Central memory CD8-positive, alpha-beta T cell (primary cell): ENCODE results near the gene SEMA3B.
A peak's percentile ranks its signal among the peaks of the same experiment; 100 is the strongest.
"Not testable (repeated sequence)": the region's sequence is repeated elsewhere in the genome, so short reads cannot be mapped to it uniquely, and the experiment has no call there.

Experiments
- ATAC-seq: fragments of 150-1000 bp; cut with Tn5 transposase; replicated peaks from 2 replicates; pipeline ENCODE4 v1.10.0; 2022; ENCODE audit warnings: mild to moderate bottlenecking, moderate FRiP score, moderate number of reproducible peaks; ENCODE audit not compliant: poor library complexity, severe bottlenecking; ENCODE audit errors: extremely low read depth
- DNase-seq, 2 donors: peaks; one replicate each; pipeline ENCODE4 v3.0.0; 2021; ENCODE audit warnings: low spot score in 2 of 2
- H3K27ac Mint-ChIP-seq: one replicate; pipeline ENCODE4 v1.8.0; 2022; ENCODE audit warnings: low read depth, mild to moderate bottlenecking, moderate library complexity, mixed read lengths
- H3K27me3 Mint-ChIP-seq: one replicate; pipeline ENCODE4 v1.8.0; 2022; ENCODE audit warnings: mixed read lengths
- H3K36me3 Mint-ChIP-seq: one replicate; pipeline ENCODE4 v1.8.0; 2022; ENCODE audit warnings: mild to moderate bottlenecking, moderate library complexity, mixed read lengths; ENCODE audit not compliant: insufficient read depth
- H3K4me1 Mint-ChIP-seq: one replicate; pipeline ENCODE4 v1.8.0; 2022; ENCODE audit warnings: mixed read lengths
- H3K4me3 Mint-ChIP-seq: one replicate; pipeline ENCODE4 v1.8.0; 2022; ENCODE audit warnings: mild to moderate bottlenecking, moderate library complexity, mixed read lengths
- H3K9me3 Mint-ChIP-seq: one replicate; pipeline ENCODE4 v1.8.0; 2022; ENCODE audit warnings: mixed read lengths

Gene SEMA3B

DNA sequence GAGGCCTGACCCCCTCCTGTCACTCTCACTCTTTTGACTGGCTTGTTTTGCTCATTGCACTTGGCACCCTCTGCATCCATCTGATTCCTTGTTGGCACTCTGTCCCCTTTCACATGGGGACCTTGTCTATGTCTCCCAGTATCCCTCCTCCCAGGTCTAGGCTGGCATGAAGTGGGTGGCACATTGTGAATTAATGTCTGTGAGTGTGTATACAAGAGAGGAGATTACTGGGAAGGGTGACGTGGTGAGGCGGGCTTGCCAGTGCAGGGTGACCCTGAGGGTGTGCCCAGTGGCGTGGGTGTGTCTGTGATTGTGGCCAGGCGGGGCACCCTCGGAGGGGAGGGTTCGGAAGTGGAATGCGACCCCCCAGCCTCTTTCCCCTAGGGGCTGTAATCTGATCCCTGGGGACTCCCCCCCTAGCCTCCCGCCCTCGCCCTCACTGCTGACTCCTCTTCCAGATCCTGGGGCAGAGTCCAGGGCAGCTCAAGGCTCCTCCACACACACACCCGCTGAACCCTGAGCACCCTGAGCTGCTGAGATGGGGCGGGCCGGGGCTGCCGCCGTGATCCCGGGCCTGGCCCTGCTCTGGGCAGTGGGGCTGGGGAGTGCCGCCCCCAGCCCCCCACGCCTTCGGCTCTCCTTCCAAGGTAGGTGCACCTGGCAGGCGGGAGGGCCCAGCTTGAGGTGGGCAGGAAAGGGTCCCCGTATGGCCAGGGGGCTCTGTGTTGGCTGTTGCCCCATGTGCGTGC is at the start of gene SEMA3B:
Gene SEMA3B (plus strand): TSS at position 445 of the 749 bp plus-strand sequence. CDS start 94 bp downstream, at position 539.
- ATAC-seq (no peak), DNase-seq (no peak)
- peaks cover 9% of the 10 kb centered on the region for H3K36me3 Mint-ChIP-seq
- H3K27ac Mint-ChIP-seq: no peak within 1 kb of the TSS
- H3K27me3 Mint-ChIP-seq: peaks cover 10% of the 10 kb centered on the region
- H3K4me1 Mint-ChIP-seq: peaks cover 6% of the 10 kb centered on the region
- H3K9me3 Mint-ChIP-seq: no peaks in the 10 kb centered on the region
- no peak within 1 kb of the TSS for H3K4me3 Mint-ChIP-seq

DNA sequence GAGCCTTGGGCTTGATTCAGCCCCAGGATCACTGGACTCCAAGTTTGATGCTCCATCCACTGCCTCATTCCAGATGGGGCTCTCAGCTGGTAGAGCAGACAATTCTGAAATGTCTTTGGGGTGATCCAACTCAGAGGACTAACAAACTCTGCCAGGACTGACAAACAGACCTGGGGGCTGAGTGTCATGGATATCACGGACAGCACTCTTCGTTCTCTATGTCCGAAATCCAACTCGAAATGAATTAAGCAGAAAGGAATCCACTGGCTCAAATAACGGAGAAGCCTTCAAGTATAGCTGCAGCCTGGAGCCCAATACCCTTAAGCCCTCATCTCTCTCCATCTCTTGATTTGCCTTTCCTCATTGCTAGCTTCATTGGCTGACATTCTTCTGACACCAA is 49.7 kb upstream of the SEMA3B start:
- no peak overlapping the region for H3K27ac Mint-ChIP-seq
- H3K4me3 Mint-ChIP-seq: no peak overlapping the region
- no peak for DNase-seq
- H3K4me1 Mint-ChIP-seq: no peaks in the 10 kb centered on the region
- H3K36me3 Mint-ChIP-seq: peaks cover 1% of the 10 kb centered on the region
- H3K27me3 Mint-ChIP-seq: peaks cover 9% of the 10 kb centered on the region
- no peaks in the 10 kb centered on the region for H3K9me3 Mint-ChIP-seq
- ATAC-seq: no peak

DNA sequence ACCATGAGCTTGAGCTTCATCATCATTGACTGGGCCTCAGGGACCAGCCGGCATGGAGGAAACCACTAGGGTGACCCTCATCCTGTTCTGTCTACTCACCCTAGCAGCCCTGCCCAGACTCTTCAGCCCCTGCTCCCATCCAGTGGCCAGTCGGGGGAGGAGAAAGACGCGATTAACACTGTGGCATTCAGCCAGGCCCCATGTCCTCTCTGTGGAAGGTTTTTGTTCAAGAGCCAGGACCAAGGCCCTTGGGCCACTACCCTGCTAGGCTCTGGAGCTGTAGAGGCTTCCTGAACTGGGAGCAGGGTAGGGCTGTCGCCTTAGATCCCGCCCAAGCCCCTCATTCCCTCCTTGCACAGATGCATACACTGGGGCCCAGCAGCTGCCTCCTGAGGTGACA is 48.8 kb upstream of the SEMA3B start:
- Mint-ChIP-seq H3K36me3 (peaks cover 1% of the 10 kb centered on the region), H3K4me3 (no peak overlapping the region), H3K9me3 (no peaks in the 10 kb centered on the region), H3K27ac (no peak overlapping the region), H3K4me1 (no peaks in the 10 kb centered on the region), H3K27me3 (peaks cover 6% of the 10 kb centered on the region)
- DNase-seq (no peak), ATAC-seq (no peak)

DNA sequence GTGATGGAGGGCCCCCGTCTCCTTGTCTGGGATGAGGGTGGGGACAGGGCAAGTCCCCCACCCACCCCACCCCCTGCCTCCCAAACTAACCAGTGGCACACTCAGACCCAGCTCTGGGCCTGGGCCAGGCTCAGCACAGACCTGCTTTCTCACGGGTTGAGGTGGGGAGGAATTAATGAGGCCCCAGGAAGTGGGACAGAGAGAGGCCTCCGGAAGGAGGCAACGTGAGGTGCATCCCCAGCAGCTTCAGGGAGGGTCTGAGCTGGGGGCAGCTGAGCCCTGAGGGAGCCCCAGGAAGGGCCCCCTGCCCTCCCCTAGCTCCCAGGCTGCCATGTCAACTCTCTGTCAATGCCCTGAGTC is 47.9 kb upstream of the SEMA3B start:
- no peak for ATAC-seq
- Mint-ChIP-seq H3K9me3 (no peaks in the 10 kb centered on the region), H3K4me1 (peaks cover 3% of the 10 kb centered on the region), H3K36me3 (peaks cover 2% of the 10 kb centered on the region), H3K4me3 (no peak overlapping the region), H3K27me3 (no peaks in the 10 kb centered on the region), H3K27ac (no peak overlapping the region)
- no peak for DNase-seq

DNA sequence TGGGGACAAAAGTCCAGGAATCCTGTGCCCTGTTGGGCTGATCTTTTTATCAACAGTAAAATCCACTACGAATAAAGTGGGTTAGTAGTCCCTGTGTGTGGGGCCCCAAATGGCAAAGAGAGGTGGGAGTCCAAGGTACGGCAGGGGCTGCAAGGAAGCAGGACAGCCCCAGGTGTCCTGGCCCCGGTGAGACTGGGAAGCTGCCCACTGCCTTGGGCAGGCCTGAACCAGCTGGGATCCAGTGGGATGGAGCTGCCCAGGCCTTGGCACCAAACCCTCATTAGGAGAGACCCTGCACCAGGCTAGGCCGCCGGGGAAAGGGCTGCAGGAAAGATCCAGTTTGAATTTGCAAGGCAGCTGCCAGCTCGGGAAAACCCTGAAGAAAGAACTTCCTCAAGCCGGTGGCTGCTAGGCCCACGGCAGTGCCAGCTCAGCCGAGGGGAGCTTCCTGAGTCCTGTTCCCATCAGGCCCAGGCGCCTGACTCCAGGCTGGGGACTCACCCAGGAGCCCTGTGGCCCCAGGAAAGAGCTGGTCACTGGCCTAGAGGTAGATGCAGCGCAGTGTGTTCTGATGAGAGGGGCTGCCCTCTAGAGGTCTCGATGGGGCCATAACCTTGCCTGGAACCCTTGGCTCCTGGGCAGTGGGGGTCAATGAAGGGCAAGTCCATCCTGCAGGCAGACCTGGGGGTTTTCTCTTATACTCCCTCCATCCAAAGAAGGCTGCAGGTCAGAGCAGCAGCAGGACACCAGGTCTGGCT is 47.4 kb upstream of the SEMA3B start:
- H3K27me3 Mint-ChIP-seq: no peaks in the 10 kb centered on the region
- H3K27ac Mint-ChIP-seq: no peak overlapping the region
- DNase-seq: no peak

DNA sequence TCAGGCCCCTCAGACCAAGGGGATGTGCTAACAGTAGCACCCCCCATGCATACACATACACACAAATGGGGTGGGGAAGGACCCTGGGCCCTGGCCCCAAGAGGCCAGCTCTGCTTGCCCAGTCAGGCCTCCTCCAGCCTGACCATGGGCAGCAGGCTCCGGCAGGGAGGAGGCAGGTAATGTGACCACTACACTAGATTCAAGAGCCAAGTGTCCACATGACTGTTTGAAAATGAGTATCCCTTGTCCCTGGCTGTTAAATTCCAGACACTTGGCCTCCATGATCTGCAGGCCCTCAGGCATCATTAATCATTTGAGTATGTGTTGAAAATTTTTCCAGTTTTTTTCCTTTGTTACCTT is 46.8 kb upstream of the SEMA3B start:
- Mint-ChIP-seq H3K27ac (no peak overlapping the region), H3K4me1 (peaks cover 13% of the 10 kb centered on the region), H3K9me3 (no peaks in the 10 kb centered on the region), H3K4me3 (no peak overlapping the region), H3K27me3 (no peaks in the 10 kb centered on the region), H3K36me3 (peaks cover 2% of the 10 kb centered on the region)
- DNase-seq (no peak), ATAC-seq (no peak)

More for the DNA sequence above, 47.4 kb upstream of the SEMA3B start:
- no peak for ATAC-seq
- H3K4me3 Mint-ChIP-seq: no peak overlapping the region
- H3K4me1 Mint-ChIP-seq: peaks cover 7% of the 10 kb centered on the region
- H3K9me3 Mint-ChIP-seq: no peaks in the 10 kb centered on the region
- peaks cover 2% of the 10 kb centered on the region for H3K36me3 Mint-ChIP-seq

DNA sequence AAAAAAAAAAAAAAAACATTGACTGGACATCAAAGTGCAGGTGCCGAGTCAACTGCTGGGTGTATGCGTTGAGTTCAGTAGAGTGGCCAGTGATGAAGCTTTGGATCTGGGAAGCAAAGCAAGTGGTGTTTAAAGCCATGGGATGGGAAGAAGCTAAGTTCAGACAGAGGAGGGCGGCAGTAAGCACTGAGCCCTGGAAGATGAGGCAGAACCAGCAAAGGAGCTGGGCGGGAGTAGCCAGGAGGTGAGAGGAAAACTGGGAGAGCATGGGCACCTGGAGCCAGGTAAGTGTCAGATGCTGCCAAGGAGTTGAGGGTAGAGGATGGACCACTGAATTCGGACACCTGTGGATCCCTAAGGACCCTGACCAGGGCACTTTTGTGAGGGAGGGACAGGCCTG is 44.3 kb upstream of the SEMA3B start:
- H3K36me3 Mint-ChIP-seq: peaks cover 4% of the 10 kb centered on the region
- DNase-seq: no peak
- H3K27ac Mint-ChIP-seq: no peak overlapping the region

DNA sequence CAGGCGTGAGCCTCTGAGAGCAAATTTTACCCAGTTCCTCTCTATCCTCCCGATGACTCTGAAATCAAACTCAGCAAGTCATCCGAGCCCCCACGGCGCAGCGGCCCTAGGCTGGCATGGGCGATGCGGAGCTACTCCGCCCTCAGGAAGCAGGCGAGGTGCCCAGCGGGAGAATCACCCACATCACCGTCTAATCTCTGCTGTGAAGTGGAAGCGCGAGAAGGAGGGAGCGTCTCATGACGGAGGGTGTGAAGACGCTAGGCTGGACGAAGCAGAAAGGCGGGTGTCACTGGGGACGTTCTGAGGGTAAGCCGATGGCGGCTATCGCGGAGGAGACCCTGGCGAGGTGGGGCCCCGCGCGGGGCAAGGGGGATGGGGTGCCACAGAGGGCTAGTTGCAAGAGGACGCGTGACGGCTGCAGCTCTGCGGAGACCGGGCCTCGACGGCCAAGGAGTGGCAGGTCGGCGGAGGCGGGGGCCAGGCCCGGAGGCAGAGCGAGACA is 42.0 kb upstream of the SEMA3B start:
- H3K4me1 Mint-ChIP-seq: peaks cover 44% of the 10 kb centered on the region
- DNase-seq: no peak
- H3K9me3 Mint-ChIP-seq: no peaks in the 10 kb centered on the region
- peak overlapping the region; percentile 89 for H3K27ac Mint-ChIP-seq
- H3K27me3 Mint-ChIP-seq: no peaks in the 10 kb centered on the region
- ATAC-seq: peak; percentile 34
- H3K36me3 Mint-ChIP-seq: peaks cover 6% of the 10 kb centered on the region
- H3K4me3 Mint-ChIP-seq: peak overlapping the region; percentile 96

More for the DNA sequence above, 44.3 kb upstream of the SEMA3B start:
- no peaks in the 10 kb centered on the region for H3K9me3 Mint-ChIP-seq
- H3K4me3 Mint-ChIP-seq: peak overlapping the region; percentile 39
- H3K27me3 Mint-ChIP-seq: no peaks in the 10 kb centered on the region
- peaks cover 35% of the 10 kb centered on the region for H3K4me1 Mint-ChIP-seq
- no peak for ATAC-seq

DNA sequence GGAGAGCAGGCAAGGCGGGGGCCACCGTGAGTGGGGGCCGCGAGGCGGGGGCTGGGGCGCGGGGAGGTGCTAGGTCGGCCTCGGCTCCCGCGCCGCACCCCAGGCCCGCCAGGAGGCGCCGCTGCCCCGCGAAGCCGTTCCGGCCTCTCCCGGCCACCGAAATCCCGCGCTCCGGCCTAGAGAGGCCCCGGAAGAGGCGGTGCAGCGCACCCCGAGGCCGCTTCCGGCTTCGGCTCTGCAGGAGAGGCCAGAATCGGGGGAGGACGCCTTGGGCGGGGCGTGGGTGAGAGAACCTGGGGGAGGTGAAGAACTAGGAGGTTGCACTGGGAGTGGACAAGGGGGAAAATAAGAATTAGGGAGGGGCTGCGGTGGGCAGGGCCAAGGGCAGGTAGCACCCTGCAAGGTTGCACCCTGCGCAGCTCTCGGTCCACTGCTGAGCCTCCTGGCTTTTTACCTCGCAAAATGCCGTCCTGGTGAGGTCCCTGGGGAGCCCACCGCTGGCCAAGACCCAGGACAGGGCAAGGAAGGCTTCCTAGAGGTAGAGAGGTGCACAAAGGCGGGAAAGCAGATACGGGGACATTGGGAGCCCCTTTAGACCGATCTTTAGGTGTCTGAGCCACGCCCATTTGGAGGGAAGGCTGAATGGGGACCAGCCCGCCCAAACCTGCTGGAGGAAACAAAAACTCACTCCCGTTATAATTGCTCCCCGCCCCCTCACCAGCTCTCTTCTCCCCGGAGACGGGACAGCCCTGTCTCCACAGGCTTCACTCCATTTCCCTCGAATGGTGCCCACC is 41.4 kb upstream of the SEMA3B start:
- peaks cover 6% of the 10 kb centered on the region for H3K36me3 Mint-ChIP-seq

DNA sequence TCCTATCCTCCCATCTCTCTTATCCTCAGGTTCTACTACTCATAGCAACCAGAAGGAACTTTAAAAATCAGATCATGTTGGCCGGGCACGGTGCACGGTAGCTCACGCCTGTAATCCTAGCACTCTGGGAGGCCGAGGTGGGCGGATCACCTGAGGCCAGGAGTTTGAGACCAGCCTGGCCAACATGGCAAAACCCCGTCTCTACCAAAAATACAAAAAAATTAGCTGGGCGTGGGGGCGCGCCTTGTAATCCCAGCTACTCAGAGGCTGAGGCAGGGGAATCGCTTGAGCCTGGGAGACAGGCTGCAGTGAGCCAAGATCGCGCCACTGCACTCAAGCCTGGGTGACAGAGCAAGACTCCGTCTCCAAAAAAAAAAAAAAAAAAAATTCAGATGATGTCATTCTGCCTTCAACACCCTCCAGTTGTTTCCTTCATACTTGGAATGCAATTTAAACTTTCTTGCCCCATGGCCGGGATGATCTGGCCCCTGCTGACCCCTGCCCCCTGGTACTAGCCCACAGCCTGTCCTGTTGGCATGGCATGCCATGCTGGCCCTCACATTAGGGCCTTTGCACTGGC is 40.7 kb upstream of the SEMA3B start:
- not testable (repeated sequence) for H3K27me3 Mint-ChIP-seq, ATAC-seq, DNase-seq, H3K9me3 Mint-ChIP-seq, H3K36me3 Mint-ChIP-seq
- Mint-ChIP-seq H3K27ac (peak overlapping the region; percentile 67), H3K4me1 (peaks cover 47% of the 10 kb centered on the region), H3K4me3 (peak overlapping the region; percentile 96)

More for the DNA sequence above, 41.4 kb upstream of the SEMA3B start:
- Mint-ChIP-seq H3K9me3 (no peaks in the 10 kb centered on the region), H3K27ac (peak overlapping the region; percentile 89), H3K4me3 (peak overlapping the region; percentile 96), H3K4me1 (peaks cover 44% of the 10 kb centered on the region), H3K27me3 (no peaks in the 10 kb centered on the region)
- DNase-seq (peak; percentile 82 to 83), ATAC-seq (peak; percentile 82)

DNA sequence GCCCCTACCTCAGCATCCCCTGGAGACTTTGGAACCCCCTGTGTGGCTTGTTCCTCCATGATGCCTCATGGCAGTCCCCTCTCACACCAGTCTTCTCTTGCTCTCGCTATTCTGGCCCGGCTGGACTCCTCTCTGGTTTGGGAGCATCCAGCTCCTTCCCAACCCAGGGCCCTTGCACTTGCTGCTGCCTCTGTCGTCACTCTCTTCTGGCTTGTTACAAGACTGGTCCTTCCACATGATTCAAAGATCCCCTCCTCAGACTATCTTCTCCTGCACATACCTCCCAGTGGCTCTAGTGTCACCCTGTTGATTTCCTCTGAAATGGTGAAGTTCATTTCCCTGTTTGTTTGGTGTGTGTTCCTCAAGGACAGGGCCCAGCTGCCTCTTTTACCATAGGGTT is 39.5 kb upstream of the SEMA3B start:
- peaks cover 5% of the 10 kb centered on the region for H3K36me3 Mint-ChIP-seq
- H3K4me3 Mint-ChIP-seq: peak overlapping the region; percentile 40
- ATAC-seq (no peak), DNase-seq (no peak)
- no peak overlapping the region for H3K27ac Mint-ChIP-seq
- no peaks in the 10 kb centered on the region for H3K27me3 Mint-ChIP-seq
- H3K4me1 Mint-ChIP-seq: peaks cover 51% of the 10 kb centered on the region
- no peaks in the 10 kb centered on the region for H3K9me3 Mint-ChIP-seq

DNA sequence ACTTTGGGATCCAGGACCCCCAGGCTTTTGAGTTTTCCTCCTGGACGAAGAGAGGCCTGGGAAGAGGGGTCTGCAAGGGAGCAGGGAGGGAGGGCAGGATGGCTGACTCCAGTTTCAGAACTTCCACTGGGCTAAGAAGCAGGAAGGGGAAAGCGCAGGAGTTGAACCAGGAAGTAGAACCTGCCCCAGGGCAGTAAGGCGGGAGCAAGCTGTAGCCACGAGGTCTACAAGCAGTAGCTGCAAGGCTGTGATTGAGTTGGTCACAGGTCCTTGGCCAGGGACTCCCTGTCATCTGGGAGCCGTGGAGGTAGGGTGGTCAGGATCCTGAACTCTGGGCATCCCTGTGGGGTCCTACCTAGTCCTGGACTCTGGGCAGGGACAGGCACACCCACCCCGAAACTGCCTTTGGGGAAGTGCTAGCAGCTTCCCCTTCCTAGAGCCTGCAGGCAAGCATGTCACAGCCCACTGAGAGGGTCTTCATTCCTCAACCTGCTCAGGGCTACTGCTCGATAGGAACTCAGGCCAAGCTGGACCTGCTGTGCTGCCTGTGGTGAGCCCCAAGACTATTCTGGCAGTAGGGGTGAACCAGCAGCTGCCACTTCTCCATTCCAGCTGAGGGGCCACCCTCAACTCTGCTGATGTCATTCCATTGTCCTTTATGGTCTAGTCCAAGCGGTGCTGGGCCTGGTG is 38.7 kb upstream of the SEMA3B start:
- Mint-ChIP-seq H3K4me1 (peaks cover 51% of the 10 kb centered on the region), H3K27me3 (no peaks in the 10 kb centered on the region), H3K4me3 (no peak overlapping the region), H3K9me3 (no peaks in the 10 kb centered on the region), H3K36me3 (peaks cover 5% of the 10 kb centered on the region), H3K27ac (no peak overlapping the region)
- DNase-seq: no peak
- ATAC-seq: no peak
